SU-DHL-6 (cell line): Measurements from ENCODE around the gene PSMC4.

ENCODE experiments used
- CTCF ChIP-seq: fragments of 200-600 bp; sonication (generic); IDR thresholded peaks from one replicate; pipeline ENCODE4 v1.5.1; 2017; ENCODE audit warnings: antibody characterized with exemption, mild to moderate bottlenecking, low read length, moderate library complexity; ENCODE audit not compliant: insufficient read depth, poor library complexity, severe bottlenecking
- EZH2phosphoT487 ChIP-seq: fragments of 200-600 bp; sonication (generic), shearing (Covaris generic); conservative IDR thresholded peaks from 2 replicates; pipeline ENCODE4 v1.6.1; 2018; ENCODE audit warnings: mild to moderate bottlenecking, antibody characterized with exemption, low read length, moderate library complexity, mixed read lengths

DNA sequence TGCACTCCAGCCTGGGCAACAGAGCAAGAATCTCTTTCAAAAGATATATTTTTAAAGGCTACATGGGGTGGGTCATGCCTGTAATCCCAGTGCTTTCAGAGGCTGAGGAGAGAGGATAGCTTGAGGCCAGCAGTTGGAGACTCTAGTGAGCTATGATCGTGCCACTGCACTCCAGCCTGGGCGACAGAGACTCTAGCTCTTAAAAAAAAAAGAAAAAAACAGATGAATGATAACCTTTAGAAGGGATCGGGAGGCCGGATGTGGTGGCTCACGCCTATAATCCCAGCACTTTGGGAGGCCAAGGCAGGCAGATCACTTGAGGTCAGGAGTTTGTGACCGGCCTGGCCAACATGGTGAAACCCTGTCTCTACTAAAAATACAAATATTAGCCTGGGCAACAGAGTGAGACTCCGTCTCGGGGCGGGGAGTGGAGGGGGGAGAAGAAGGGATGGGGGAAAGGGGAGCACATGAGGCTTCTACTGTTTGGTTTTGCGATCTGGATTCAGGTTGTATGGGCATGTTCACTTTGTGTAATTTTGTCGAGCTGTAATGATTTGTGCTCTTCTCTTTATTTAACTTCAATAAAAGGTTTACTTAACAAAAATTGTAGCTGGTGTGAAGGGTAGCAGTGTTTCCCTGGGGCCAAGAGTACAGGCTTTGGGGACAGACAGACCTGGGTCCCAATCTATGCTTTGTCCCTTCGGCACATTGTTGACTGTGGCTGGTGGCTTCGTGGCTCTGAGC, 1.1 kb upstream of the PSMC4 start:
- TF ChIP-seq CTCF (no peak), EZH2phosphoT487 (no peak)
